NCI-H146 treated with DMSO at 0.1 percent for 48 hours (cell line): ENCODE data around the gene GABRD.

Experiments used
- DNase-seq: peaks from one replicate; lab custom pipeline; 2025; ENCODE audit not compliant: unreplicated experiment; lab: John Stamatoyannopoulos, UW

The GABRD gene

DNA sequence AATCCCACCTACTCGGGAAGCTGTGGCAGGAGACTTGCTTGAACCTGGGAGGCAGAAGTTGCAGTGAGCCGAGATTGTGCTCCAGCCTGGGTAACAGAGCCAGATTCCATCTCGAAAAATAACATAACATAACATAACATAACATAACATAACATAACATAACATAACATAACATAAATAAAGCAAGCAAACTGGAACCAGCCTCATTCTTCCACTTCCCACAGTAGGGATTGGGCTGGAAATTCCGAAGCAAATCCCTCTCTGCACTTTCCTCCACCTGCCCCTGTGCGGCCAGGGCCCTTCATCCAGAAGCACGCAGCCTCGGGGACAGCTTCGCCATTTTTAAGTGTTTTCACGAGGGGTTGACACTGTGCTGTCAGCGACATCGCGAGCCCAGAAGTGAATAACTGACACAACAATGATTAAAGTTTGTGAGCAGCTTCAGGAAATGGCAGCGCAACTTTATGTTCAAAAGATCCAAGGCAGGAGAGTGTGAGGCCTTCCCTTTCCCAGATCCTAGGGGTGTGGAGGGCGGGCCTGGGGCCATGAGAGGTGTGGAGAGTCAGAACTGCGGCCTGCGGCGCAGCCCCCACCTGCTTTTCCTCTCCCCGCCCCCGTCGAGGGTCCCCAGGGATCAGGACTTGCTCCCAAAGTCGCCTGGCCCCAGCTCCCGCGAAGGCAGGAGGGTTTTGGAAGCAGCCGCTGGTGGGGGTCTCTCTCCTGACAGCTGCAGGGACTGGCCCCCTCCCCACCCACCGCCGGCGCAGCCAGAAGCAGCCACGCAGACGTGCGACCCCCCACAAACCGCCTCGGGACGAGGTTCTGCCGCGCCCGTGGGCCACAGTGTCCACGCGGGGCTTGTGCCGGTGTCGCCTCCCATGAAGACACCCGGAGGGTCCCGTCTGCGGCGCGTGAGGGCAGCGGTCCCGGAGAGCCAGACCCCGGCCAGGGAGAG lies 651 bp upstream of the GABRD start:
- no peak for DNase-seq

DNA sequence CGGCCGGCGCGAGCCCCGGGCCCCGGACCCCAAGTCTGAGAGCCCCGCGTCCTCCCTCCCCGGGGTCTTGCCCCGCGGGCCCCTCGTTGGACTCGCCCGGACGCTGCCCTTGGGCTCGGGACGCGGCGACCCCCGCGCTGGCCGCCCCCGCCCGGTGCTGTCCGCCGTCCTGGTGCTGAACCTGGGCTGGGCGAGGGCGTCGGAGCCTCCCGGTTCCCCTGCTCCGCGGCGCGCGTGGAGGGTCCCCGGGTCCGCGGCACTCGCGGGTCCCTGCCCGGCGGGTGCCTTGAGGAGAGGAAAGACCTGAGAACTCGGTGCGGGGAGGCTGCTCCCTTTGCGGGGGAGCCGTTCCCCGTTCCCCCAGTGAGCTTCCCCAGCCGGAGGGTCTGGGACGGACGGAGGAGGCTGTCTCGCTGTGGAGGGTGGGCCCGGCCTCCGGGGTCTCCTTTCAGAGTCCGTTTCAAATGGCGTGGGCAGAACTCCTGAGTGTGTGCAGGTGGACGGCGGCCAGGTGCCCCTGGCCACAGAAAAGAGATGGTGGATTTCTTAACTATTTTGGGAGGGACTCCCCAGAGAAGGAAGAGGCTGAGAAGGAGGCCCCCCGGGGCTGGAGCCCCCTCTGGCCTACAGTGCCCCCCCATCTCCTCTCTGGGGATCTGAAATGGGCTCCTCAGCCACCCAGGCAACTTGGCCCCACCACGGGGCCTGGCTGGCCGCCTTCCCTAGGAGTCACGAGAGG lies 595 bp downstream of the GABRD start:
- DNase-seq: no peak

DNA sequence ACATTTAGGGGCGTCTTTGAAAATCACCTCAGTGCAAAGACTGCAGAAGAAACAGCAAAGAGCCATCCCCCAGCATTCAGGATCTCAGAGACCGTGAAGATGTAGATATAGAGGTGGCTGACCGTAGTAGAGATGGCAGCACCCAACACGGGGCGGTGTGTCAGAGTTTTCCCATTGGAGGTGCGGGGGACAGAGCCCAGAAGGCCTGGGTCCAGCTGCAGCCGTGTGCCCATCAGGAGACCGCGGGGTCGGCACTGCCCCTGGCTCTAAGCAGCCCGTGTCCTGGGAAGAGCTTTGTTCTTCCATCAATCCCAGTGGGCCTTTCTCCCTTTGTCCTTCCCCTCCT lies 1.1 kb downstream of the GABRD start:
- no peak for DNase-seq

- DNase-seq: no peak
Measured at GRCh38 chr1:2021550-2021949, 2.4 kb downstream of the GABRD start.

- no peak for DNase-seq
Measured at GRCh38 chr1:2022063-2022770, 3.1 kb downstream of the GABRD start.

DNA sequence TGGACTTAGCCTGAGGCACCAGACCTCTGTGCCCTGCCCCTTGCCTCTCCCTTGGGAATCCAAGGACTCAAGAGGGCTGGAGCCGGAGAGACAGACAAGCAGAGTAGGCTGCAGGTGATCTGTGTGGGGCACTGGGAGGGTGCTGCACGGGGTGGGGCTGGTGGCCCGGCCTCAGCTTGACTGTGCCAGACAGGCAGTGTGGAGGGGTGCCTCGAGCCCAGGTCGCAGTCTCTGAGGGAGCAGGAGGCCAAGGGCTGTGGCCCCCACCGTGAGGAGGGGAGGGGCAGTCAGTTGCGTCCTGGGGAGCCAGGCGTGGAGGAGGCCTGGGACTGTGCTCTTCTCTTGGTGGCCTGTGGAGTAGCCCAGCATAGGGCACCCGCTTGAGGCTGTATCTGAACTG lies 4.0 kb downstream of the GABRD start:
- no peak for DNase-seq

GRCh38 chr1:2024451-2024850 lies 5.3 kb downstream of the GABRD start:
- no peak for DNase-seq

DNA sequence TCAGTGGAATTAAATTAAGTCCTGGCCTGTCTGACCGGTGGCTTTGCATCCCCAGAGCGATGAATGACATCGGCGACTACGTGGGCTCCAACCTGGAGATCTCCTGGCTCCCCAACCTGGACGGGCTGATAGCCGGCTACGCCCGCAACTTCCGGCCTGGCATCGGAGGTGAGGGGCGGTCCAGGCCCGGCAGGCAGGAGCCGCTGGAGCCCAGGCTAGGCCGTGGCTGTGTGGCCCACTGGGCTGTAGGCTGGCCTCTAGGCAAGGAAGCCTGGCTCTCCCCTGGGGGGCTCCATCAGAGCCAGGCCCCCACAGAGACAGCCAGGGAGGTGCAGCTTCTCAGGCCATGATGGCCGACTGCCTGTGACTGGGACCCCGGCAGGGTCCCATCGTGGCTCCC lies 5.7 kb downstream of the GABRD start:
- DNase-seq: no peak

- no peak for DNase-seq
Measured at GRCh38 chr1:2025491-2025981, 6.4 kb downstream of the GABRD start.

- DNase-seq: no peak
Measured at GRCh38 chr1:2027961-2028583, 8.9 kb downstream of the GABRD start.

DNA sequence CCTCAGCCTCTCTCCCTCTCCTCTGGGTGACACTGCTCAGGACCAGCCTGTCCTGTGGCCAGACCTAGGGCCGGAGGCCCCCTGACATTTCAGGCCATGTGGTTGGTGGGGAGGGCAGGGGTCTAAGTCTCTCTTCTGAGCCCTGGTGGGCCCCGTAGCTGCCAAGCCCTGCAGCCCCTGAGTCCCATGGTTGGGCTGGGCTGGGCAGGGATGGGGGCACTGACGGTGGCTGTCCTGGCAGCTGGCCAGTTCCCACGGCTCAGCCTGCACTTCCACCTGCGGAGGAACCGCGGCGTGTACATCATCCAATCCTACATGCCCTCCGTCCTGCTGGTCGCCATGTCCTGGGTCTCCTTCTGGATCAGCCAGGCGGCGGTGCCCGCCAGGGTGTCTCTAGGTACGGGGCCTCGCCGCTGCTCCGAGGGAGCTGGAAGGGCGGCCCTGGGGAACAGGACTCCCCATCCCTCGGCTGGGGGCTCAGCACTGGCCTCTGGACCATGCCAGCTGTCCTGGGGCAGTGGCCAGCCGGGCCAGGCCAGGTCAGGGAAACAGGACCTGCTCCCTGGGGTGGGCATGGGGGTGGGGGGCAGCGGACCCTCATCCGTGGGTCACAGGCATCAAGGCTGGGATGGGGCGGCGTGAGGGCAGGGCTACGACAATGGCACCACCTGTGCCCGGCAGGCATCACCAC lies 9.9 kb downstream of the GABRD start:
- no peak for DNase-seq

DNA sequence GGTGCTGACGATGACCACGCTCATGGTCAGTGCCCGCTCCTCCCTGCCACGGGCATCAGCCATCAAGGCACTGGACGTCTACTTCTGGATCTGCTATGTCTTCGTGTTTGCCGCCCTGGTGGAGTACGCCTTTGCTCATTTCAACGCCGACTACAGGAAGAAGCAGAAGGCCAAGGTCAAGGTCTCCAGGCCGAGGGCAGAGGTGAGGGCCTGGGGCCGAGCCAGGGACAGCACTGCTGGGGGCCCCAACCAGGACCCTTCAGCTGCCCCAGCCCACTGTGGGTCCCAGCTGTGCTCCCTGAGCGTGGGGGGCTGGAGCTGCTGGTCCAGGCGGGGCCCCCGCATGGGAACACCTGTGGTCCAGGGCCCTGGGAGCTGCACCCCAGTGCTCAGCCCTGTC lies 10.4 kb downstream of the GABRD start:
- DNase-seq: no peak

- DNase-seq: no peak
Measured at GRCh38 chr1:2030076-2030871, 11.1 kb downstream of the GABRD start.

- no peak for DNase-seq
Measured at GRCh38 chr1:2031546-2032540, 12.7 kb downstream of the GABRD start.

- no peak for DNase-seq
Measured at GRCh38 chr1:2032737-2033136, 13.6 kb downstream of the GABRD start.

GRCh38 chr1:2033165-2033564 lies 14.0 kb downstream of the GABRD start:
- no peak for DNase-seq

DNA sequence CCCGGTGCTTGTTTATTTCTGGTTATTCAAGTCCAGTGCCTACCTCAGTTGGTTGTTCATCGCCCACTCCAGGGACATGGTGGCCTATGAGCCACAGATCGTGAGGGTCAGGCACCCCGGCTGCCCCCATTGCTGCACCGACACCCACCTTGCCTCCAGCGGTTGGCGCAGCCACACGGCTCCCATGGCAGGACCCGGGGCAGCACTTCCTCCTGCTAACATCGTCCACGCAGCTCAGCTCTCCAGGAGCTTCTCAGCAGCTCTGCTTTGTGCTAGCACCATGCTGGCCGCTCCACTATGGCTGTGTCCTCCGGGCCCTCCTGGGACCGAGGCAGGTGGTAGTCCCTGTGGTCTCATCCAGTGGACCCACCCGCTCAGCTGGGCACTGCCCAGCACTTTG lies 17.1 kb downstream of the GABRD start:
- DNase-seq: no peak

GRCh38 chr1:2037314-2037979 lies 18.3 kb downstream of the GABRD start:
- DNase-seq: no peak
